Activated naive CD4-positive, alpha-beta T cell treated with anti-CD3 and anti-CD28 coated beads, Interleukin-2, amount 50 U/mL, for 72 hours (primary cell): ENCODE data around the gene OMA1. TPM values are rescaled to one million over a fixed set of nuclear protein-coding genes. Genes with fewer than 3 reads are reported as not detected.

Experiments used
- ATAC-seq, 2 donors: fragments of 150-1000 bp; cut with Tn5 transposase; 2 replicates each; pipeline ENCODE4 v1.10.0; 2021; ENCODE audit warnings: mild to moderate bottlenecking in 2 of 2, moderate library complexity in 2 of 2
- DNase-seq, 2 donors: peaks; one replicate each; pipeline ENCODE4 v3.0.0; 2021 to 2022; ENCODE audit warnings: low spot score in 2 of 2
- H3K27ac Mint-ChIP-seq, 2 donors: one replicate each; pipeline ENCODE4 v1.8.0; 2022; ENCODE audit warnings: mild to moderate bottlenecking in 2 of 2, mixed read lengths in 2 of 2
- H3K36me3 Mint-ChIP-seq, 2 donors: one replicate each; pipeline ENCODE4 v1.8.0; 2022; ENCODE audit warnings: mixed read lengths in 2 of 2
- H3K9me3 Mint-ChIP-seq, 2 donors: one replicate each; pipeline ENCODE4 v1.8.0; 2022; ENCODE audit warnings: mixed read lengths in 2 of 2
- total RNA-seq, 2 donors: library from RNA; stranded (reverse); gene quantifications; one replicate each; pipeline ENCODE4 v1.2.3, GENCODE V29; 2022

The OMA1 gene
- total RNA-seq, 2 donors from 2014 or later, result 4.0 to 12.3 TPM

GRCh38 chr1:58434607-58435006 is 111.9 kb downstream of the OMA1 start:
- Mint-ChIP-seq H3K9me3 (no peaks in the 10 kb centered on the region), H3K36me3 (no peaks in the 10 kb centered on the region), H3K27ac (no peak overlapping the region)
- DNase-seq (no peak), ATAC-seq (no peak)

DNA sequence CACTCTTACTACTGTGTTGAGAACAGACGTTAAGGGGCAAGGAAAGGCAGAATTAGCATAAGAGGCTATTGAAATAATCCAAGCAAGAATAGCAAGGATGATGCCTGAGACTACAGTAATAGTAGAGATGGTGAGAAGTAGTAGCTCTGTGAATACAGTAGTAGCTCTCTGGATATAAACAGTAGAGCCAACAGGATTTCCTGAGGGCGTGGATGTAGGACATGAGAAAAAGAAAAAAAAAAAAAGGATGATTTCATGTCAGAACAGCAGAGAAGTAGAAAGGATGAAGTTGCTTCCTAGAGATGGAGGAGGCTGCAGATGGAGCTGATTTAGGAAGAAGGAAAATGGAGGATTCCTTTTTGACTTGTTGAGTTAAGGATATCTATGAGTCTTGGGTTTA is 112.3 kb downstream of the OMA1 start:
- ATAC-seq (no peak), DNase-seq (no peak)
- no peaks in the 10 kb centered on the region for H3K36me3 Mint-ChIP-seq
- no peak overlapping the region for H3K27ac Mint-ChIP-seq
- H3K9me3 Mint-ChIP-seq, result no peaks in the 10 kb centered on the region

DNA sequence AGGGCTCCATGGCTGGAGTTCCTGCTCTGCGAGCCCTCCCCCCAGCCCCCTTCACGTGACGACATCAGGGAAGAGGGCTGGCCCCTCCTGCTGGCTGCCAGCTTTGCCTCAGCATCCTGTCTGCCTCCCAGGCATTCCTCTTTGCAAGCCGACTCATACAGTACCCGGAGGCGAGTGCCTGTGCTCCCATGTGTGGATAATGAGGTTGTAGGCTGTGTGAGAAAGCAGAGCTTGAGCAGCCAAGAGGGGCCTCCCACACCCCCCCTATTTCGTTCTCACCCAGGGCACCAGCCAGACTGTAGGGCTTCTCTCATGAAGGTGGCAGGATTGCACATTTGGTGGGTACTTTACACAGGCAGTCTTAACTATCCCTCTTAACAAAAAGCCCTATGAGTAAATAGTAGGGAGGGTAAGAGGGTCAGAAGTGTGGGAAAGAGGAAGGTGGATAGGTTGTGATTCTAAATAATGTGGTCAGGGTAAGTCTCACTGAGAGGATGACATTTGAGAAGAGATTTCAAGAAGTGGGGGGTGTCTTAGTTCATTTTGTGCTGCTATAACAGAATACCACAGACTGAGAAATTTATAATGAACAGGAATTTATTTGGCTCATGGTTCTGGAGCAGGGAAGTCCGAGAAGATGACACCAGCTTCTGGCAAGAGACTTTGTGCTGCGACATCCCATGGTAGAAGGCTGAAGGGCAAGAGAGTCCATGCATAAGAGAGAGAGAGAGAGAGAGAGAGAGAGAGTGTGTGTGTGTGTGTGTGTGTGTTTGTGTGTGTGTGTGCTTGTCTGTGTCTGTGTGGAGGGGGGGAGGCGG is 113.5 kb downstream of the OMA1 start:
- Mint-ChIP-seq H3K36me3 (no peaks in the 10 kb centered on the region), H3K27ac (no peak overlapping the region), H3K9me3 (no peaks in the 10 kb centered on the region)
- DNase-seq, result no peak
- ATAC-seq, result no peak

GRCh38 chr1:58431901-58432620 is 114.5 kb downstream of the OMA1 start:
- ATAC-seq (no peak), DNase-seq (no peak)
- Mint-ChIP-seq H3K36me3 (peaks cover 0 to 4% of the 10 kb centered on the region in 2 donors), H3K27ac (no peak overlapping the region), H3K9me3 (no peaks in the 10 kb centered on the region)

Other genes with a start within 250 kb of the OMA1 start
- gene TACSTD2, start 30.5 kb upstream of the OMA1 start, total RNA-seq, result under 1 TPM; 0.14 to 0.16 TPM
- gene MYSM1, start 153.3 kb upstream of the OMA1 start, total RNA-seq, result 10 to 100 TPM; 42.5 to 54.4 TPM
- 10 to 100 TPM; 31.7 to 54.8 TPM for gene JUN, start 237.3 kb upstream of the OMA1 start, total RNA-seq